GM23338 (cell line): Measurements from ENCODE around the gene ARHGAP4. TPM values are rescaled to one million over a fixed set of nuclear protein-coding genes. Genes with fewer than 3 reads are reported as not detected.

Source experiments
- ATAC-seq: fragments of 200-7000 bp; cut with Tn5 transposase; 3 replicates; pipeline ENCODE4 v1.9.1; 2020
- DNase-seq: peaks from one replicate; pipeline ENCODE4 v3.0.0-alpha.2; 2015; ENCODE audit warnings: low spot score
- H2AFZ ChIP-seq: fragments of 200-600 bp; sonication (generic); 2 replicates; pipeline ENCODE4 v1.8.0; 2016; ENCODE audit warnings: antibody characterized with exemption, mild to moderate bottlenecking, moderate library complexity
- H3F3A ChIP-seq: fragments of 200-600 bp; sonication (generic); replicated peaks from 2 replicates; pipeline ENCODE4 v1.8.0; 2017; ENCODE audit warnings: antibody characterized with exemption, mixed run types, low read depth
- H3K27ac ChIP-seq: fragments of 200-600 bp; sonication (generic); 2 replicates; pipeline ENCODE4 v1.6.1; 2016; ENCODE audit warnings: low read depth
- H3K27me3 ChIP-seq: fragments of 200-600 bp; sonication (generic); 2 replicates; pipeline ENCODE4 v1.8.0; 2016; ENCODE audit warnings: mild to moderate bottlenecking, mixed run types, moderate library complexity; ENCODE audit not compliant: insufficient read depth
- H3K36me3 ChIP-seq: fragments of 200-600 bp; sonication (generic); 2 replicates; pipeline ENCODE4 v1.8.0; 2016; ENCODE audit warnings: mild to moderate bottlenecking; ENCODE audit not compliant: insufficient read depth
- H3K4me1 ChIP-seq: fragments of 200-600 bp; sonication (generic); 2 replicates; pipeline ENCODE4 v1.8.0; 2016; ENCODE audit warnings: mild to moderate bottlenecking, moderate library complexity; ENCODE audit not compliant: insufficient read depth
- H3K4me2 ChIP-seq: fragments of 200-600 bp; sonication (generic); 2 replicates; pipeline ENCODE4 v1.7.1; 2017; ENCODE audit warnings: mixed run types
- H3K4me3 ChIP-seq: fragments of 200-600 bp; sonication (generic); 2 replicates; pipeline ENCODE4 v1.6.1; 2016; ENCODE audit warnings: mixed run types
- H3K79me2 ChIP-seq: fragments of 200-600 bp; sonication (generic); replicated peaks from 2 replicates; pipeline ENCODE4 v1.8.0; 2017; ENCODE audit warnings: mild to moderate bottlenecking; ENCODE audit not compliant: insufficient read depth
- H3K9me2 ChIP-seq: fragments of 200-600 bp; sonication (generic); 2 replicates; pipeline ENCODE4 v1.8.0; 2017; ENCODE audit not compliant: insufficient read depth
- H4K20me1 ChIP-seq: fragments of 200-600 bp; sonication (generic); replicated peaks from 2 replicates; pipeline ENCODE4 v1.8.0; 2017; ENCODE audit warnings: mild to moderate bottlenecking; ENCODE audit not compliant: insufficient read depth
- H3K27ac Mint-ChIP-seq: 2 replicates; pipeline ENCODE4 v1.8.0; 2020; ENCODE audit warnings: inconsistent platforms, mild to moderate bottlenecking, moderate library complexity, mixed read lengths
- H3K27me3 Mint-ChIP-seq: 3 replicates; pipeline ENCODE4 v1.8.0; 2022; ENCODE audit warnings: low read depth, mild to moderate bottlenecking, moderate library complexity, mixed read lengths, inconsistent platforms; ENCODE audit not compliant: insufficient read depth, poor library complexity
- H3K36me3 Mint-ChIP-seq: 3 replicates; pipeline ENCODE4 v1.8.0; 2021; ENCODE audit warnings: low read depth, mild to moderate bottlenecking, inconsistent platforms, moderate library complexity, mixed read lengths
- H3K4me1 Mint-ChIP-seq: 3 replicates; pipeline ENCODE4 v1.8.0; 2020; ENCODE audit warnings: mild to moderate bottlenecking, inconsistent platforms, mixed read lengths
- H3K4me3 Mint-ChIP-seq: 3 replicates; pipeline ENCODE4 v1.8.0; 2021; ENCODE audit warnings: moderate library complexity, mild to moderate bottlenecking, inconsistent platforms, mixed read lengths
- H3K9me3 Mint-ChIP-seq: 3 replicates; pipeline ENCODE4 v1.8.0; 2020; ENCODE audit warnings: moderate library complexity, mild to moderate bottlenecking, inconsistent platforms, mixed read lengths
- CREB1 ChIP-seq: fragments of 250-450 bp; sonication (Bioruptor Pico); IDR thresholded peaks from 2 replicates; pipeline ENCODE4 v1.5.0; 2020; ENCODE audit warnings: low read depth, mild to moderate bottlenecking, moderate library complexity
- ETS1 ChIP-seq: IDR thresholded peaks from 2 replicates; pipeline ENCODE4 v1.6.1; 2016; ENCODE audit warnings: antibody characterized with exemption
- EZH2 ChIP-seq: fragments of 200-600 bp; sonication (generic); IDR thresholded peaks from one replicate; pipeline ENCODE4 v1.8.0; 2017; ENCODE audit warnings: antibody characterized with exemption, mild to moderate bottlenecking, low read depth; ENCODE audit not compliant: unreplicated experiment
- EZH2phosphoT487 ChIP-seq: fragments of 200-600 bp; sonication (generic); IDR thresholded peaks from one replicate; pipeline ENCODE4 v1.8.1; 2018; ENCODE audit warnings: antibody characterized with exemption; ENCODE audit not compliant: unreplicated experiment
- JUNB ChIP-seq: IDR thresholded peaks from one replicate; pipeline ENCODE4 v1.6.1; 2016; ENCODE audit warnings: antibody characterized with exemption; ENCODE audit not compliant: unreplicated experiment
- NANOG ChIP-seq: IDR thresholded peaks from 2 replicates; pipeline ENCODE4 v1.6.1; 2016; ENCODE audit warnings: antibody characterized with exemption, borderline replicate concordance
- POLR2AphosphoS5 ChIP-seq: IDR thresholded peaks from 2 replicates; pipeline ENCODE4 v1.6.1; 2016; ENCODE audit warnings: antibody characterized with exemption, low read depth
- REST ChIP-seq: IDR thresholded peaks from one replicate; pipeline ENCODE4 v1.6.1; 2018; ENCODE audit warnings: antibody characterized with exemption; ENCODE audit not compliant: unreplicated experiment
- STAT1 ChIP-seq: IDR thresholded peaks from one replicate; pipeline ENCODE4 v1.6.1; 2016; ENCODE audit warnings: antibody characterized with exemption; ENCODE audit not compliant: unreplicated experiment
- ZNF114 ChIP-seq: fragments of 250-450 bp; sonication (Bioruptor Pico); IDR thresholded peaks from 2 replicates; pipeline ENCODE4 v1.5.0; 2020; ENCODE audit warnings: mild to moderate bottlenecking, moderate library complexity
- ZNF331 ChIP-seq: fragments of 250-450 bp; sonication (Bioruptor Pico); IDR thresholded peaks from 2 replicates; pipeline ENCODE4 v1.5.0; 2020; ENCODE audit warnings: low read depth, mild to moderate bottlenecking, moderate library complexity
- polyA plus RNA-seq: library from polyadenylated mRNA; unstranded; fragments of >200 nt; fragmentation: Nextera tagmentation; extraction: Ambion mirVana; gene quantifications from 2 replicates; pipeline ENCODE4 v1.2.1, GENCODE V29; 2016
- total RNA-seq: library from RNA; depleted of rRNA; stranded (reverse); fragments of >200 nt; shearing (Covaris generic); gene quantifications from 2 replicates; pipeline ENCODE4 v1.2.3, GENCODE V29; 2014
- TF ChIP-seq, protein P1 (sequence below), 2 experiments: fragments of 200-600 bp in 1 of 2; sonication (generic) in 1 of 2; conservative IDR thresholded peaks; 2 replicates each; pipeline versions ENCODE4 v1.5.1 to v1.6.1; 2016 to 2017; ENCODE audit warnings: antibody characterized with exemption in 2 of 2, low read depth in 2 of 2, mild to moderate bottlenecking in 2 of 2, moderate library complexity in 1 of 2
- TF ChIP-seq, protein P2 (sequence below): fragments of 250-450 bp; sonication (Bioruptor Pico); IDR thresholded peaks from 2 replicates; pipeline ENCODE4 v1.5.0; 2020; ENCODE audit warnings: mild to moderate bottlenecking, moderate library complexity

ARHGAP4 gene
- total and polyA plus RNA-seq, 2 experiments from 2014 or later = 21.5 to 59.5 TPM

- Histone ChIP-seq H3K9me2 (no peaks in the 10 kb centered on the region), H3K27me3 (no peaks in the 10 kb centered on the region), H3F3A (no peaks in the 10 kb centered on the region), H3K79me2 (no peaks in the 10 kb centered on the region), H3K4me1 (no peaks in the 10 kb centered on the region), H2AFZ (no peak overlapping the region), H3K4me2 (no peak overlapping the region), H3K27ac (no peak overlapping the region), H3K36me3 (no peaks in the 10 kb centered on the region), H4K20me1 (no peaks in the 10 kb centered on the region), H3K4me3 (no peak overlapping the region)
- DNase-seq (no peak), ATAC-seq (no peak)
- Mint-ChIP-seq H3K9me3 (no peaks in the 10 kb centered on the region; the same call in 2 of the 3 replicates), H3K4me3 (no peak overlapping the region), H3K27me3 (no peaks in the 10 kb centered on the region), H3K27ac (no peak overlapping the region), H3K4me1 (no peaks in the 10 kb centered on the region; the same call in 2 of the 3 replicates), H3K36me3 (peaks cover 24% of the 10 kb centered on the region)
- TF ChIP-seq CREB1 = no peak
- TF ChIP-seq, protein P1, sequence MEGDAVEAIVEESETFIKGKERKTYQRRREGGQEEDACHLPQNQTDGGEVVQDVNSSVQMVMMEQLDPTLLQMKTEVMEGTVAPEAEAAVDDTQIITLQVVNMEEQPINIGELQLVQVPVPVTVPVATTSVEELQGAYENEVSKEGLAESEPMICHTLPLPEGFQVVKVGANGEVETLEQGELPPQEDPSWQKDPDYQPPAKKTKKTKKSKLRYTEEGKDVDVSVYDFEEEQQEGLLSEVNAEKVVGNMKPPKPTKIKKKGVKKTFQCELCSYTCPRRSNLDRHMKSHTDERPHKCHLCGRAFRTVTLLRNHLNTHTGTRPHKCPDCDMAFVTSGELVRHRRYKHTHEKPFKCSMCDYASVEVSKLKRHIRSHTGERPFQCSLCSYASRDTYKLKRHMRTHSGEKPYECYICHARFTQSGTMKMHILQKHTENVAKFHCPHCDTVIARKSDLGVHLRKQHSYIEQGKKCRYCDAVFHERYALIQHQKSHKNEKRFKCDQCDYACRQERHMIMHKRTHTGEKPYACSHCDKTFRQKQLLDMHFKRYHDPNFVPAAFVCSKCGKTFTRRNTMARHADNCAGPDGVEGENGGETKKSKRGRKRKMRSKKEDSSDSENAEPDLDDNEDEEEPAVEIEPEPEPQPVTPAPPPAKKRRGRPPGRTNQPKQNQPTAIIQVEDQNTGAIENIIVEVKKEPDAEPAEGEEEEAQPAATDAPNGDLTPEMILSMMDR (conservative IDR thresholded peaks at IDR 0.05; ENCODE audit: low read depth in 2 of 2) = no peak
- no peak for TF ChIP-seq REST
- no peak for TF ChIP-seq EZH2
- TF ChIP-seq STAT1 = no peak
- TF ChIP-seq ZNF331 (CRISPR knock-in tag) = no peak
- TF ChIP-seq ZNF114 (CRISPR knock-in tag) = no peak
- no peak for TF ChIP-seq JUNB
- TF ChIP-seq, protein P2, sequence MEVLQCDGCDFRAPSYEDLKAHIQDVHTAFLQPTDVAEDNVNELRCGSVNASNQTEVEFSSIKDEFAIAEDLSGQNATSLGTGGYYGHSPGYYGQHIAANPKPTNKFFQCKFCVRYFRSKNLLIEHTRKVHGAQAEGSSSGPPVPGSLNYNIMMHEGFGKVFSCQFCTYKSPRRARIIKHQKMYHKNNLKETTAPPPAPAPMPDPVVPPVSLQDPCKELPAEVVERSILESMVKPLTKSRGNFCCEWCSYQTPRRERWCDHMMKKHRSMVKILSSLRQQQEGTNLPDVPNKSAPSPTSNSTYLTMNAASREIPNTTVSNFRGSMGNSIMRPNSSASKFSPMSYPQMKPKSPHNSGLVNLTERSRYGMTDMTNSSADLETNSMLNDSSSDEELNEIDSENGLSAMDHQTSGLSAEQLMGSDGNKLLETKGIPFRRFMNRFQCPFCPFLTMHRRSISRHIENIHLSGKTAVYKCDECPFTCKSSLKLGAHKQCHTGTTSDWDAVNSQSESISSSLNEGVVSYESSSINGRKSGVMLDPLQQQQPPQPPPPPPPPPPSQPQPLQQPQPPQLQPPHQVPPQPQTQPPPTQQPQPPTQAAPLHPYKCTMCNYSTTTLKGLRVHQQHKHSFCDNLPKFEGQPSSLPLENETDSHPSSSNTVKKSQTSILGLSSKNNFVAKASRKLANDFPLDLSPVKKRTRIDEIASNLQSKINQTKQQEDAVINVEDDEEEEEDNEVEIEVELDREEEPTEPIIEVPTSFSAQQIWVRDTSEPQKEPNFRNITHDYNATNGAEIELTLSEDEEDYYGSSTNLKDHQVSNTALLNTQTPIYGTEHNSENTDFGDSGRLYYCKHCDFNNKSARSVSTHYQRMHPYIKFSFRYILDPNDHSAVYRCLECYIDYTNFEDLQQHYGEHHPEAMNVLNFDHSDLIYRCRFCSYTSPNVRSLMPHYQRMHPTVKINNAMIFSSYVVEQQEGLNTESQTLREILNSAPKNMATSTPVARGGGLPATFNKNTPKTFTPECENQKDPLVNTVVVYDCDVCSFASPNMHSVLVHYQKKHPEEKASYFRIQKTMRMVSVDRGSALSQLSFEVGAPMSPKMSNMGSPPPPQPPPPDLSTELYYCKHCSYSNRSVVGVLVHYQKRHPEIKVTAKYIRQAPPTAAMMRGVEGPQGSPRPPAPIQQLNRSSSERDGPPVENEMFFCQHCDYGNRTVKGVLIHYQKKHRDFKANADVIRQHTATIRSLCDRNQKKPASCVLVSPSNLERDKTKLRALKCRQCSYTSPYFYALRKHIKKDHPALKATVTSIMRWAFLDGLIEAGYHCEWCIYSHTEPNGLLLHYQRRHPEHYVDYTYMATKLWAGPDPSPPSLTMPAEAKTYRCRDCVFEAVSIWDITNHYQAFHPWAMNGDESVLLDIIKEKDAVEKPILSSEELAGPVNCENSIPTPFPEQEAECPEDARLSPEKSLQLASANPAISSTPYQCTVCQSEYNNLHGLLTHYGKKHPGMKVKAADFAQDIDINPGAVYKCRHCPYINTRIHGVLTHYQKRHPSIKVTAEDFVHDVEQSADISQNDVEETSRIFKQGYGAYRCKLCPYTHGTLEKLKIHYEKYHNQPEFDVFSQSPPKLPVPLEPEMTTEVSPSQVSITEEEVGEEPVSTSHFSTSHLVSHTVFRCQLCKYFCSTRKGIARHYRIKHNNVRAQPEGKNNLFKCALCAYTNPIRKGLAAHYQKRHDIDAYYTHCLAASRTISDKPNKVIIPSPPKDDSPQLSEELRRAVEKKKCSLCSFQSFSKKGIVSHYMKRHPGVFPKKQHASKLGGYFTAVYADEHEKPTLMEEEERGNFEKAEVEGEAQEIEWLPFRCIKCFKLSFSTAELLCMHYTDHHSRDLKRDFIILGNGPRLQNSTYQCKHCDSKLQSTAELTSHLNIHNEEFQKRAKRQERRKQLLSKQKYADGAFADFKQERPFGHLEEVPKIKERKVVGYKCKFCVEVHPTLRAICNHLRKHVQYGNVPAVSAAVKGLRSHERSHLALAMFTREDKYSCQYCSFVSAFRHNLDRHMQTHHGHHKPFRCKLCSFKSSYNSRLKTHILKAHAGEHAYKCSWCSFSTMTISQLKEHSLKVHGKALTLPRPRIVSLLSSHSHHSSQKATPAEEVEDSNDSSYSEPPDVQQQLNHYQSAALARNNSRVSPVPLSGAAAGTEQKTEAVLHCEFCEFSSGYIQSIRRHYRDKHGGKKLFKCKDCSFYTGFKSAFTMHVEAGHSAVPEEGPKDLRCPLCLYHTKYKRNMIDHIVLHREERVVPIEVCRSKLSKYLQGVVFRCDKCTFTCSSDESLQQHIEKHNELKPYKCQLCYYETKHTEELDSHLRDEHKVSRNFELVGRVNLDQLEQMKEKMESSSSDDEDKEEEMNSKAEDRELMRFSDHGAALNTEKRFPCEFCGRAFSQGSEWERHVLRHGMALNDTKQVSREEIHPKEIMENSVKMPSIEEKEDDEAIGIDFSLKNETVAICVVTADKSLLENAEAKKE (CRISPR knock-in tag) = no peak
- TF ChIP-seq POLR2AphosphoS5 = no peak
- TF ChIP-seq EZH2phosphoT487 = no peak
- TF ChIP-seq ETS1 = no peak
- TF ChIP-seq NANOG = no peak
Observed at GRCh38 chrX:153913211-153913610, 12.9 kb downstream of the ARHGAP4 start.
